Measurements from ENCODE around the gene TMEM201.
"Not testable (repeated sequence)": the region's sequence is repeated elsewhere in the genome, so short reads cannot be mapped to it uniquely, and the experiment has no call there.

TMEM201 gene

DNA sequence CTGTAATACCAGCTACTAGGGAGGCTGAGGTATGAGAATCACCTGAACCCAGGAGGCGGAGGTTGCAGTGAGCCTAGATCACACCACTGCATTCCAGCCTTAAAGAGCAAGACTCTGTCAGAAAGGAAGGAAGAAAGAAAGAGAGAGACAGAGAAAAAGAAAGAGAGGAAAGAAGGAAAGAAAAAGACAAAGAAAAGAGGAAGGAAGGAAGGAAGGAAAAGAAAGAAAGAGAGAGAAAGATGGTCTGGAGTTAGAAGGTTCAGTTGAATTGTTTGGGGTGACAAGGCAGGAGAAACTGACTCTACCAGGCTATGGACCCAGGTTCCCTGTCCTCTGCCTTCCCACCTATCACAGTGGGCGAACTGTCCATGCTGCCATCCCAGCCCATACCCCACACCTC is 35.4 kb downstream of the TMEM201 start:
- no peak for DNase-seq

DNA sequence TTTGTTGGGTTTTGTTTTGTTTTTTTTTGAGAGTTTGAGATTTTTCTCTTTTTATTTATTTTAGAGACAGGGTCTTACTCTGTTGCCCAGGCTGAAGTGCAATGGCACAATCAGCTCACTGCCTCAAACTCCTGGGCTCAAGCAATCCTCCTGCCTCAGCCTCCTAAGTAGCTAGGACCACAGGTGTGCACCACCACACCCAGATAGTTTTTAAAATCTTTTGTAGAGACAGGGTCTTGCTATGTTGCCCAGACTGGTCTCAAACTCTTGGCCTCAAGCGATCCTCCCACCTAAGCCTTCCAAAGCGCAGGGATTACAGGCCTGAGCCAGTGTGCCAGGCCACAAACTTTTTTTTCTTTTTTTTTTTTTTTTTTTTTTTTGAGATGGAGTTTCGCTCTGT is 36.3 kb downstream of the TMEM201 start:
- DNase-seq = not testable (repeated sequence)

DNA sequence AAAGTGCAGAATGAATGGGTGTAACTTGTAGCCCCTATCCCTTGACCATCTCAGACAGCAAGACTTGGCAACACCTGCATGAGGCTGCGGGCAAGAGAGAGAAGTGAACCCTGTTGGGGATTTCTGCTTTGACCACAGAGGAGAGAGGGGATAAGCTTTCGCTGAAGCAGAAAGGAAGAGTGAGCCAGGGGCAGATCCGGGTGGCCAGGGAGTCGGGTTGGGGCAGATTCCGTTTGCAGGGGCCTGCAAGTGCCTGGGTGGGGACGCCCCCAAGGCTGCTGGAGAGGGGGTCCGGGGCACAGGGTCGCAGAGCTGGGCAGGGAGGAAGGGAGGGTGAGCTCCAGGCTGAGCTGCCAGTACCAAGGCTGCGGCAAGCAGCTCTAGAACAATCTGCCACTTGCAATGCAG is 37.5 kb downstream of the TMEM201 start:
- no peak for DNase-seq

DNA sequence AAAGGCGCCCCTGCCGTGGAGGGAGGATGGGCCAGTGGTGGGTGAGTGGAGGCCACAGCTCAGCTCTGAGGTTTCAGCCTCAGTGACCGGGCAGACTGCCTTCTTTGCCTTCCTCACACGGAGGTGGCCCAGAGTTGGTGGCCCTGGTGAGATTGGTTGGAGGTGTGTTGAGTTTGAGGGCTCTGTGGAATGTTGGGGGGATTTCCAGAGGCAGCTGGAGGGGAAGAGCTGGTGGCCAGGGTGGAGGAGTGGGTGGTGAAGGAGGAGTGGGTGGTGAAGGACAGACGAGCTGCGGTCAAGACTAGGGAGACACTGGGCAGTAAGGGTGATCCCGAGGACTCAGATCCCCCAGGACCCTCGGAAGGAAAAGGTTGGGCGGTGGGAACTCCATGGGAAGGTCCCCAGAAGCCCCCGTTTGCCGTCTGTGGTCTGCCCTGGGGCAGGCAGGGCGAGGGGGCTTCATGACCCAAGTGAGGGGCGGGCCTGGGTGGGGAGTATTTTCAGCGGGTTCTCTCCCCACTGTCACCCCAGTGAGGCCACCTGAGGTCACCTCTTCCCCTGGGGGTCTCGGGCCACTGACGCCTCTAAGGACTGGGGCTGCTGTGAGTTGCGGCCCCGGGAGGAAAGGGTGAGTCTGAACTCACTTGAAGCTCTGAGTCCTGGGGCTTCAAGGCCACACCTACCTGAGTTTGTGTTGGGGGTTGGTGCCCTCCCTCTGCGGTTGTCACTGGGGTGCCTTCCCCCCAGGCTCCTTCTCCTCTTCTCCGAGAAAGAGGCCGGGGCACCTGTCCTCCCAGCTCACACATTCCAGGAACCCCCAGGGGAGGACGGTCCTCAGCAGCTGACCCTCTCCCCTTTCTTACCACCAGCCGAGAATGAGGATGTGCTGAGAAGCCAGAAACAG is 40.1 kb downstream of the TMEM201 start:
- no peak for DNase-seq

DNA sequence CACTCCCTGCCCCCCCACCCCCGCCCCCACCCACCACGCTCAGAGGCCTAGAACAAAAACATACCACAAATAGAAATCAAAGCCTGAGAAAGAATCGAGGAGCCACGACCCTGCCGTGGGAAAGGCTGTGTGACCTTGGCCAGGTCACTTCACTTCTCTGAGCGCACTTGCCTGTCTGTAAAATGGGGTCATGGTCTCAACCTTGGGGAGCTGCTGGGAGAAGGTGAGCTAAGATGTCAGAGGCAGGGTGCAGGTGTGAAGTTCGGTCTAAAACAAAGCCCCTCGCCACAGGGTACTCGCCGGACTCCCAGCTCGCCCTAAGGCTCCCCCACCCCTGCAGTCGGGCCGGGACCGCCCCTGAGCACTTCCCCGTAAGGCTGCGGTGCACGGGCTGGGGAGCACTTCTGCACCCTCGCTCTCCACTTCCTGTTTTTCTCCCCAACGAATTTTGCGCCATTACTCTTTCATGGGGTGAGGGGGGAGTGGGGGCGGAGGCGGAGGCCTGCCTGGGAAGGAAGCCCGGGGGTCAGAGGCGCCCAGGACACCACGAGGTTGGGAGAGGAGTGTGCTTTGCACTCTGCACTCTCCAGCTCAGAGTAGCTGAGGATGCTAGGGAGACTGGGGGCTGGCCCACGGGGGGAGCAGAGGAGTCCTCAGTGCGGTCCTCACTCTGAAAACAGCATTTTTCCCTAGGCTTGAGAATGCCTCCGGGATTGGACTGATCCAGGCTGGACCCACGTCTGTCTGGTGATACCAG is 40.9 kb downstream of the TMEM201 start:
- DNase-seq = no peak

DNA sequence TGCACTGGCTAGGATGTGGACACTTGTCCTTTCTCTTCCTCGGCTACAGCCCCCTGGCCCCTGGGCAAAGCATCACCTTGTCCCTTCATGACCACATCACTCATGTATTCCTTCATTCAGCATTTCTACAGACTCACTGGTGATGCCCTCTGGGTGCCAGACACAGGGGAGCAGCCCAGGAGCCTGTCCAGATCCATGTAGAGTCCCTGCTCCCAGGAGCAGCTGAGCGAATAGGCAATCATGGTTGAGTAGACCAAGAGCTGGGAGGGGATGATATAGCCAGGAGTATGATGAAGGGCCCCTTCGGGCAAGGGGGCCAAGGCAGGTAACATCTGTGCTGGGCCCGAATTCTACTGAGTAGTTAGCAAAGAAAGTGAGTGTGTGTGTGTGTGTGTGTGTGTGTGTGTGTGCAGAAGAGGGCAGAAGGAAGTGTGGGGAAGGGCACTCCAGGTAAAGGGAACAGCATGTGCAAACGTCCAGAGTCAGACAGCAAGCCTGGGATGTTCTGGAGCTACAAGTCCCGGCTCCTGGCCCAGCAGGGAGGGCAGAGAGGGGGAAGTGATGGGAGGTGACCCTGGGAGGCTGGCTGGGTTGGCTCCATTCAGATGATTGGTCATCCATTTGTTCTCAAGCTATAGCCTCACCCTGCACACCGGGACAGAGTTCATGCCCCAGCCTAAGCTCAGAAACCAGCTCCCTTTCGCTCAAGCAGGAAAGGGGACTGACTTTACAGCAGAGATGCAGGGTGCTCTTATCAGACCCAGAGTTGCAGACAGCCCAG is 41.8 kb downstream of the TMEM201 start:
- DNase-seq = no peak

DNA sequence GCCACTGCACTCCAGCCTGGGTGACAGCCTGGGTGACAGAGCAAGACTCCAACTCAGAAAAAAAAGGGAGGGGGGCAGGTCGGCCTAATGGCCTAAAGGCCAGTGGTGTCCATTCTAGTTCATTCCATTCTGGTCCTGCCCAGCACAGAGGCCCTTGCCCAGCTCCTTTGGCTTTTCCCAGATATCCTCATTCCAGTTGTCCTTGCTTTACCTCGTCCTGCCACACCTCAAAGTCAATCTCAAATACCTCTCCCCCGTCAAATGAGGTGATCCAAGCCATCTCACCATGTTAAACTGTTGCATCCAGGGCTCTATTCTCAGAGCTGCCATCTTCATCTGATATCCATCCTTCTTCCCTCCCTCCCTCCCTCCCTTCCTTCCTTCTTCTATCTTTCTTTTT is 42.9 kb downstream of the TMEM201 start:
- DNase-seq = no peak

DNA sequence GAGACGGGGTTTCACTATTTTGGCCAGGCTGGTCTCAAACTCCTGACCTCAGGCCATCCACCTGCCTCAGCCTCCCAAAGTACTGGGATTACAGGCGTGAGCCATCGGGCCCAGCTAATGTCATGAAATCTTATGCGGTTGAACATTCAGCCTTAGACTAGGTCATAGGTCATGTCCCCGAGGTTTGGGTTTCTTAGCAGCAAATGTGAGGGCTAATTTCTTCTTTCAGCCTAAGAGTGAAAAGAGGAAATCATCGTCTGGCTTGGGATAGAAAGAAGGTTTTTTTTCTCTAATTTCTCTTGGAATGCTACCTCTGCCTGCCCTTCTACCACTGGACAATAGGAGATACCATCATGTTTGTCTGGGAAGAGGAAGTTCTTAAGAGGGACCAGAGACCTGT is 44.8 kb downstream of the TMEM201 start:
- no peak for DNase-seq

DNA sequence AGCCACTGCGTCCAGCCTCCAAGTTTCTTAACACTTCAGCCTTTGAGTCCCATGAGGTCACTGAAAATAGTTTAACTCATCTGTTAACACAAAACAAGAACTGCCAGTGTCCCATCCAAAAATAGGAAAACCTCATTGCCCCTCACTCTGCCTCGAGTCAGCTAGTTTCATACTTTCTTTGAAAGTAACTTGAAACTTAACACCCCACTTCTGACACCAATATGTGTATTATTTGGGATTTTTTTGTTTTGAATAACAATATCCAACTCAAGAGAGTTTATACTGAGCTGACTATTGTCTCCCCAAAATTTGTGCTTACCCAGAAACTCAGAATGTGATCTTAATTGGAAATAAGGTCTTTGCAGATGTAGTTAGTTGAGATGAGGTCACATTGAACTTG is 45.9 kb downstream of the TMEM201 start:
- DNase-seq = no peak

DNA sequence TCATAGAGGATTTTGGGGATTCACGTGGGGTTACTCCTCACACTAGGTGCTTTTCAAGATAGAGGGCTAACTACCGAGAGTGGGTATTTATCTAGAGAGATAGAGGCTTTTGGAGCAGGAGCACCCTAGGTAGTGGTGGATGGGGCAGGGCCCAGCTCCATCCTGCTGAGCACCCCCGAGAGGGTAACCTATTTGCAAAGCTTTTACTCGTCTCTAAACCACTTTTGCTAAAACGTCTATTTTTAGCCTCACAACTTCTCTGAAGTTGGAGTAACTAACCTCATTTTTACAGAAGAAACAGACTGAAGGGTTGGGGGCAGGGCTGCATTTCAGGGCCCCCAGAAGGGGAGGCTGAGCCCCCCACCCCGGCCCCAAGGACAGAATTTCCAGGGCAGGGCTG is 50.5 kb downstream of the TMEM201 start:
- no peak for DNase-seq

DNA sequence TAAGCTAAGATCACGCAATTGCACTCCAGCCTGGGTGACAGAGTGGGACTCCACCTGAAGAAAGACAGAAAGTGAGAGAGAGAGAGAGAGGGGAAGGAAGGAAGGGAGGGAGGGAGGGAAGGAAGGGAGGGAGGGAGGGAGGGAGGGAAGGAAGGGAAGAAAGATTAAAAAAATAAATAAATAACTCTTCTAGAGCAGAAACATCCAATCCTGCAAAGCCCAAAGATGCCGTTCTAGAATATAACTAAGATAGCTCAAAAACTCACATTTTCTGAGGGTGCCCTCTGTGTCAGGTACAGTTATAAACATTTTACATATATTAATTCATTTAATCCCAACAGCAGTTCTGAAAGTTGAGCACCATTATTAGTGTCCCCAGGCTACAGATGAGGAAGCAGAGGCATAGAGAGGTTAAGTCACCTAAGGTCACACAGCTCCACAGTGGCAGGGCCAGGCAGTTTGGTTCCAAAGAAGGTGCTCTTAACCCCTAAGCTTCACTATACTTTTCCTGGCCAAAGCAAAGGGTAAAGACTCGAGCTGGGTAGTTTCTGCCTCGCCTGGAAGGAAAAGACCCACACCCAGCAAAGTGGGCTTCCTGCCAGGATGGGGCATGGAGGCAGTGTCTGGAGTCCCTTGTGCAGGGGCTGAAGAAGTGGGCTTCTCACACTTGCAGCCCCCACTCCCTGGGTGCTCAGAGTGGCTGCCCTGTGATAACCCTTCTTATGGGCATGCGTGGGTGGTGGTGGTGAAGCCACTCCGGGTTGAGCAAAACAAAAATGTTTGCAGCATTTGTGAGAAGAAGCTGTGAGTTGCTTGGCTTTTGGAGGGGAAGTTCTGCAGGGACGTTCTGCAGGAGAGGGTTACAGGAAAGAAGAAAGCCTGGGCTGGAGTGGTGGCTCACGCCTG is 54.9 kb downstream of the TMEM201 start:
- no peak for DNase-seq

DNA sequence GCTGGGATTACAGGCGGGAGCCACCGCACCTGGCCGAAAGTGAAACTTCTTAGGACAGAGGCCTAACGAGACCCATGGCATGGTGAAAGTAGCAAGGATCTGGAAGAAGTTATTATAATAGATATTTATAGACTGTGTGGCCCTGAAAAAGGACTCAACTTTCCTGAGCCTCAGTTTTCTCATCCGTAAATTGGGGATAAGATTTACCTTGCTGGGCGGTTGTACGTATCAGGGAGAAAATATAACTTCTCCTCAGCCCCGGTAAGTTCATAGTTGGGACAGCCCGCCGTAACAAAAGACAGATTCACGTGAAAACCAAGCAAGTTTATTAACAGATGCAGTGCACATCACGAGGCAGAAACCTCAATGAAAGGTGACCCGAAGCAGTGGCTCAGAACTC is 57.3 kb downstream of the TMEM201 start:
- DNase-seq = no peak

DNA sequence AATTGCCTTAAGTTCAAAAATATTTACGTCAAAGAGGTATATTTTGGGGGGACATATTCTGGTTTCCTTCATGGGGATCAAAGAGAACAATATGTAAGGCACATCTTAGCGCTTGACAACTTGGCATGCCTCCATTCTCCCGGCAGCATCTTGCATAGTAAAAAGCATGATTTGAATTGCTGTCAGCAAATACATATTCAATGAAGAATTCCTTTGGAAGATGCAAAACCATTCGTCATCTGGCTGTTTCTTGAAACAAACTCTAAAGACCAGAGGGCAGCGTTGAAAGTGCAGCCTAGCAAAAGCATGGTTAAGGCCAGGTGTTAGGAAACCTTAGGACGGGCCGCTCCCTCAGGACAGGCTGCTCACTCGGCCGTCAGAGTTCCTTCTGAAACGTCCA is 59.5 kb downstream of the TMEM201 start:
- DNase-seq = no peak

DNA sequence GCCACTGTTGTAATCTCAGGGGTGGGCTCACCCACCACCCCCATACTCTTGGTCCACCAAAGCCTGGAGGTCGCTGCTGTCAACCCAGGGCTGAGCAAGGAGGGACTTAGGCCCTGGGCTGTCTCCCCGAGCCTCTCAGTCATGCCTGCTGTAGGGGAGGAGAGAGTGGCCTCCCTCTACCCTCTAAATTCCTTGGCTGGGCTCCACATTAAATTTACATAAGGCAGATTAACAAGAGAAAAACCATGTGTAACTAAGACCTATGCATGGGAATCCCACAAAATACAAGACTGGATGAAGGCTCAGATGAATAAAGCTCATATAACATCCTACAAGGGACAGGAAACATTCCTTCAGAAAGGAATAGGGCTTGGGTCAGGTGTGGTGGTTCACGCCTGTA is 61.1 kb downstream of the TMEM201 start:
- DNase-seq = no peak

DNA sequence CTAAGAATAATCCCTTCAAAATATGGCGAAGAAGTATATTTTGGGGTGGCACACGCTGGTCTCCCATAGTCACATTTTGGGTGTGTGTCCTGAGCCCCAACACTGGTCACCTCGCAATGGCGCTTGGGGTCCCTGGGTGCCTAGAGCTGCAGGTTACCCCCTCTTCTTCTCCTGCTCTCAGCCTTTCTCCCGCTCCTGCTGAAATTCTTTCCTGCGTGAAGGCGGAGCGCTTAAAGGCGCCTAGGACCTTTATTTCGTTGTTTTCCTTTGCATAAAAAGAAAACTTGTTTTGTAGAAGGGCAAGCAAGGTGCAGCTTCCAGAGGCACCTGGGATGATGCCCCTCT is 62.5 kb downstream of the TMEM201 start:
- no peak for DNase-seq

DNA sequence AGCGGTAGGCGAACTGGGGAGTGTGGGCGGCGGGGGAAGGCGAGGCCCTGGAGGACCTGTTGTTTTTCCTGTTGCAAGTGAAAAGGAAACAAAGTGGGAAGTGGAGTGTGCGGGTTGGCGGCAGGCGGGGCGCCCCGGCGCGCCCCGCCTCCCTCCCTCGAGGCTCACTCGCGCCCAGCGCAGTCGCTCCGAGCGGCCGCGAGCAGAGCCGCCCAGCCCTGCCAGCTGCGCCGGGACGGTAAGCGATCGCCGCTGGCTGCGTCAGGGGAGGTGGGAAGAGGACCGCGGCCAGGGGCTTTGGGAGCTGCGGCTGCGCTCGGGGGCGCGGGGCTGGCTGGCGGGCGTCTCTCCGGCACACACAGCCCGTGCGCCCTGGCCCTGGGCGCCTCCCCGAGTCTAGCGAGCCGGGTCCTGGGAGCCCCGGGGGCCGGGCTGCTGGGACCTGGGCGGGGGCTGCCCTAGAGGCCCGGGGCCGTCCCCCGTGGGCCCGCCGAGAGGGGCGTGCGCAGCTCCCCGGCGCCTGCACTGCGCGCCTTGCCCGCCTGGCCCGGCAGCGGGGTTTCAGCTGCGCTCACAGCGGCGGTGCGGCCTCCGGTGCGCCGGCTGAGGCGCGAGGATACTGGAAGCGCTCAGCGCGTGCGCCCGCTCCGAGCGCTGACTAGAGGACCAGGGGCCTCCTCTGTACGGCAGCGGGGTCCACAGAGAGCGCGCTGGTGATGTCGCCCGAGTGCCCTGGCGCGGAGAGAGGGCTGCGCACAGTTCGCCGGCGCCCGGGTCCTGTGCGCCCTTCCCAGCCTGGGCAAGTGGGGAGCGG is 63.1 kb downstream of the TMEM201 start, which contains the start of gene PIK3CD:
Gene PIK3CD (plus strand): TSS at position 167 of the 814 bp plus-strand sequence. CDS start 58,725 bp downstream, outside the sequence.
- DNase-seq = no peak

DNA sequence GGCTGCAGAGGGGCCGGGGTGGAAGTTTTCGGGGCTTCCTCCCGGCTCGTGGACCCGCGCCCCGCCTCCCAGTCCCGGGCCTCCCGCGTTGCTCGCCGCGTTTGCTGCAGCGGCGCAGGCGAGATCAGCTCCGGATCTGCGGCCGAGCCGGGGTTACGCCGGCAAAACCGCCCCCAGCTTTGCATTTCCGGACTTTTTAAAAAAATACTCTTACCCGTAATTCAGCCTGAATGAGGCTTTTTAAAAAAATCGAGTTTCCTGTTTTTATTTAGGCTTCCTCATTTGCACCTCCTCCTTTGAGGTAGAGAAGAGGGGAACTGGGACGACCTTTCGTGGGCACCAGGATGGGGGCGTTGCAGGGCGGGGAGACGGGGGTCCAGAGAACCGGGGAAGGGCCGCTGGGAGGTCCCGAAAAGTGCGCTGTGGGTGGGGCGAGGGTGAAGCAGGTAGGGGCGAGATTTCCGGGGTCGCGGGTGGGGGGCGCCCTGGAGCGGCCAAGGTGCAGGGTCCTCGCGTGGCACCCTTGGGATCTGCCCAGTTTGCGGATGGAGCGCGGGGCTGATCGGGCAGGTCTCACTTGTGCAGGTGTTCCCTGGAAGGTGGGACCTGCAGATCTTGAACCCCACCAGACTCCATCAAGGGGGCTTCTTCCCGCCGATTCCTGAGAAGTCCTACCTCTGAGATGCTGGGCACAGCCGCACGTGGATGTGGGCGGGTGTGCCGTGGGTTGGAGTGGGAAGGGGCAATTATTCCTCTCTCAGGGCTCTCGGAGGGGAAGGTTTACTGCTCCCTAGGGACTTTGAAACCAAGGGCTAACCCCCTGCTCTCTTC is 63.9 kb downstream of the TMEM201 start:
- DNase-seq = no peak

DNA sequence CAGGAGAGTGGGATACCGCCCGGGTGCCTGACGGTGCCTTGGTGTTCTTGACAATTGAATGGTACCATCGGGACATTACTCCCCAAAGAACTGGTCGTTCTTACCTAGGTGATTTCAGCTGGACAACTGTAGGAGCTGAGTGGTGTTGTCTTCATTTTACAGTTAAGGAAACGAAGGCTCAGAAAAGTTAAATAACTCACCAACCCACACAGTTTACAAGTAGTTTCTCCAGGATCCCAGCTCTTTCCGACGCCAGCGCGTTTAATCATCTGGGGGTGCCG is 64.4 kb downstream of the TMEM201 start:
- DNase-seq = no peak

DNA sequence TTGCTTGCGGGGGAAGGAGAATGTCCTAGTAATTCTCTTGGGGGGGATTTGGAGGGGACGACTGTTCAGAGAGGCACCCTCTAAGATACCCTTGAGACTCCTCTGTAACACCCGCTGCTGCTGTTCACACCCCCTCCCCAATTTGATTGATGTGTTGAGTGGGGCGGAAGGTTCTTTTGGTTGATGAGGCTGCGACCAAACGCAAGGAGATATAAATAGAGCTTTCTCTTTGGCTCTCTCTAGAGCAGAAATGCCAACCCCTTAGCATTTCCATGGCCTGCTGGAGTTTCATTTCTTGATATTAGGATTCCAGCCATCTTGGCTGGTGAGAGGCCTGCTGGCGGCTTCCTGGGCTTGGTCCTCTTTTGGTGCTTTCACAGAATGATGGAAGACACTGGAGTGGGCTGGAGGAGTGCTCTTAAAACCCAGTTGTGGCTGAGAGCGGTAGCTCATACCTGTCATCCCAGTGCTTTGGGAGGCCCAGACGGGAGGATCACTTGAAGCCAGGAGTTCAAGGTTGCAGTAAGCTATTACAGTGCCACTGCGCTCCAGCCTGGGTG is 64.9 kb downstream of the TMEM201 start:
- no peak for DNase-seq

DNA sequence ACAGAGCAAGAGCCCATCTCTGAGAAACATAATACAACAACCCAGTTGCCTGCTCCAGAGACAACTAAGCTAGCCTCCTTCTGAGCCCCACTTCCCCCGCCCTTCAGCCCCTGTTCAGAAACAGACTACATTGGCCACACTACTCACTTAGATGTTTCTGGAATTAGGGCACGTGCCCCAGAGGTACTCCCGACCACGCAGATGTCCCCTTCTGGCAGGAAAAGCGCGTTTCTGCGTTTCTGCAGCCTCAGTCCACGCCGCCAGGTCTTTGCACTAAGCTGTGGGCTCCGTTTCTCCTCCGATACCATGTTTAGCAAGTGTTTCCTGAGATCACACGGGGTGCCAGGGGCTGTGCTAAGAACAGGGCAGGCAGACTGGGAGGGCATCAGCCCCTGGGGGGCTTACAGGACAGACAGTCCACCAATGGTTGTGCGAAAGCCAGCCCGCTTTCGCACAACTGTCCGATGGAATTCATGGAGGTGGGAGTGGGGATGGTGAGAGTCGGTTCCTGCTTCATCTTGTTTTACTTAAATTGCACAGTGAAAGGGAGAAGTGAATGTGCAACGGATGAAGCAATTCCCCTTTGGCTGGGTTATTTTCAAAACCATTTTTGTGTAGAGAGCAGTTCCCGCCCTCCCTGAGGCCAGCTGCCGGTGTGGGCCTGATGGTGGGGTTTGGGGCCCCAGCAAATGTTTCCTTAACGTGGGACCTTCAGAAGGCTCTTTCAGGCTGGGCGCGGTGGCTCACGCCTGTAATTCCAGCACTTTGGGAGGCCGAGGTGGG is 65.5 kb downstream of the TMEM201 start:
- no peak for DNase-seq
